HepG2 (cell line): ENCODE measurements around the gene SPINK4. TPM values are rescaled to one million over a fixed set of nuclear protein-coding genes. Genes with fewer than 3 reads are reported as not detected.
A peak's percentile ranks its signal among the peaks of the same experiment; 100 is the strongest.

Experiments
- ATAC-seq: fragments of 200-7000 bp; cut with Tn5 transposase; 3 replicates; pipeline ENCODE4 v1.9.1; 2020; ENCODE audit warnings: mild to moderate bottlenecking, moderate library complexity
- BruUV-seq: library from RNA; stranded (reverse); fragments of 400-500 nt; replicated peaks from 2 replicates; lab custom pipeline; 2021; lab: Mats Ljungman, UMichigan
- CTCF ChIA-PET: fragments of 300-600 bp; formaldehyde crosslinking; extraction: SDS; loops from one replicate; lab custom pipeline; 2021; ENCODE audit warnings: low total read pairs, inconsistent platforms, low intra/inter-chr PET ratio; lab: Yijun Ruan, JAX
- POLR2A ChIA-PET: fragments of 350-600 bp; sonication (Branson Sonifier 250); formaldehyde crosslinking; loops from one replicate; lab custom pipeline; 2020; ENCODE audit warnings: antibody characterized with exemption, inconsistent platforms; lab: Yijun Ruan, JAX
- DNase-seq: peaks from one replicate; pipeline ENCODE4 v3.0.0-alpha.2; 2015; ENCODE audit warnings: low spot score
- FAIRE-seq: peaks from 3 replicates; lab custom pipeline; 2011; peaks lifted over from hg19 to GRCh38; lab: Jason Lieb, UNC
- H2AFZ ChIP-seq: one replicate; pipeline ENCODE4 v1.6.1; 2011; ENCODE audit warnings: low read length, inconsistent platforms
- H3K27ac ChIP-seq: fragments of 300-600 bp; 3 replicates; pipeline ENCODE4 v1.8.0; 2011; ENCODE audit warnings: mixed run types, mild to moderate bottlenecking, mixed read lengths, low read length, inconsistent platforms; ENCODE audit not compliant: insufficient read depth; ENCODE audit errors: extremely low read length
- H3K27me3 ChIP-seq, 2 experiments: fragments of 200-600 bp in 1 of 2; 2 replicates in 1 of 2; 3 replicates in 1 of 2; pipeline versions ENCODE4 v1.6.0 to v1.8.0; 2011; ENCODE audit warnings: low read length in 2 of 2, mild to moderate bottlenecking in 2 of 2, moderate library complexity in 2 of 2, inconsistent platforms in 1 of 2; ENCODE audit not compliant: insufficient read depth in 2 of 2, control insufficient read depth in 1 of 2
- H3K36me3 ChIP-seq, 2 experiments: fragments of 200-600 bp in 1 of 2; replicated peaks in 1 of 2; 2 replicates in 1 of 2; 3 replicates in 1 of 2; pipeline versions ENCODE4 v1.5.1 to v1.8.0; 2011; ENCODE audit warnings: low read length in 2 of 2, inconsistent platforms in 1 of 2; ENCODE audit not compliant: insufficient read depth in 2 of 2, control insufficient read depth in 1 of 2
- H3K4me1 ChIP-seq: 2 replicates; pipeline ENCODE4 v1.5.1; 2012; ENCODE audit warnings: low read length, inconsistent platforms; ENCODE audit not compliant: insufficient read depth
- H3K4me2 ChIP-seq: 2 replicates; pipeline ENCODE4 v1.6.0; 2011; ENCODE audit warnings: low read depth, low read length, inconsistent platforms
- H3K4me3 ChIP-seq, 3 experiments: fragments of 200-600 bp in 1 of 3; sonication (generic), shearing (Covaris generic) in 1 of 3; replicated peaks in 1 of 3; 2 replicates each; pipeline ENCODE4 v1.5.1; 2011 to 2016; ENCODE audit warnings: low read length in 3 of 3, inconsistent platforms in 2 of 3, low read depth in 2 of 3, mild to moderate bottlenecking in 2 of 3, control low read depth in 1 of 3, mixed read lengths in 1 of 3; ENCODE audit not compliant: insufficient read depth in 1 of 3
- H3K79me2 ChIP-seq: one replicate; pipeline ENCODE4 v1.6.1; 2011; ENCODE audit warnings: low read length, inconsistent platforms; ENCODE audit not compliant: insufficient read depth
- H3K9ac ChIP-seq: 2 replicates; pipeline ENCODE4 v1.6.0; 2011; ENCODE audit warnings: mild to moderate bottlenecking, low read depth, low read length, inconsistent platforms; ENCODE audit not compliant: insufficient read depth
- H3K9me3 ChIP-seq: 2 replicates; pipeline ENCODE4 v1.5.1; 2012; ENCODE audit warnings: mild to moderate bottlenecking, low read length
- H4K20me1 ChIP-seq: 2 replicates; pipeline ENCODE4 v1.6.0; 2011; ENCODE audit warnings: inconsistent platforms, mild to moderate bottlenecking, low read length, moderate library complexity; ENCODE audit not compliant: insufficient read depth
- ARHGAP35 ChIP-seq: sonication (generic); formaldehyde crosslinking; IDR thresholded peaks from 2 replicates; pipeline ENCODE4 v1.9.0; 2022; ENCODE audit warnings: mild to moderate bottlenecking, inconsistent platforms, moderate library complexity, missing genetic modification reagents, borderline replicate concordance
- CEBPG ChIP-seq: IDR thresholded peaks from 2 replicates; pipeline ENCODE4 v1.6.1; 2016
- ZNF121 ChIP-seq: sonication (generic); formaldehyde crosslinking; IDR thresholded peaks from 2 replicates; pipeline ENCODE4 v1.5.0; 2020; ENCODE audit warnings: mild to moderate bottlenecking, missing genetic modification reagents
- ZNF264 ChIP-seq: sonication (generic); formaldehyde crosslinking; IDR thresholded peaks from 2 replicates; pipeline ENCODE4 v1.4.0; 2020; ENCODE audit warnings: missing genetic modification reagents
- ZNF362 ChIP-seq: sonication (generic); formaldehyde crosslinking; IDR thresholded peaks from 2 replicates; pipeline ENCODE4 v1.4.0; 2020; ENCODE audit warnings: missing genetic modification reagents, mild to moderate bottlenecking, borderline replicate concordance
- ZNF770 ChIP-seq: sonication (generic); formaldehyde crosslinking; IDR thresholded peaks from 2 replicates; pipeline ENCODE4 v1.5.0; 2020; ENCODE audit warnings: mild to moderate bottlenecking, missing genetic modification reagents
- WGBS: methylation state at CpG from one replicate; pipeline ENCODE4 v1.1.6; 2017; ENCODE audit warnings: low lambda C conversion rate; 5-methylcytosine and 5-hydroxymethylcytosine counted together
- in situ Hi-C: cut with HindIII; loops from 2 replicates; pipeline ENCODE4 v1.10.0; 2017; ENCODE audit warnings: low pct_unique_long_range_greater_than_20kb; ENCODE audit not compliant: extremely low pct_ligation_motif_present
- intact Hi-C: fragments of 100-400 bp; cut with micrococcal nuclease; formaldehyde crosslinking; loops from one replicate; pipeline ENCODE4 v1.10.0; 2022; ENCODE audit not compliant: unreplicated experiment
- polyA plus RNA-seq, 8 experiments: library from polyadenylated mRNA; depleted of rRNA in 3 of 8; stranded (reverse) in 7 of 8; unstranded in 1 of 8; fragments of >200 nt; fragmentation: Illumina TruSeq in 4 of 8; extraction: Trizol in 4 of 8; gene quantifications; 2 replicates each; pipeline versions ENCODE4 v1.2.1 to v1.2.3, GENCODE V29; 2011 to 2016; ENCODE audit warnings: low read depth in 4 of 8, missing spikeins in 1 of 8, mixed read lengths in 1 of 8; ENCODE audit not compliant: insufficient read depth in 1 of 8
- total RNA-seq, 5 experiments: library from RNA; depleted of rRNA; stranded (reverse); fragments of >200 nt; fragmentation: Illumina TruSeq; extraction: Trizol; gene quantifications; 2 replicates each; pipeline ENCODE4 v1.2.3, GENCODE V29; 2016; ENCODE audit warnings: low read depth in 1 of 5

The SPINK4 gene
- total and polyA plus RNA-seq, 2 of the 13 experiments (the other 11 are each of a cell fraction or from before 2014, with no cell fraction given), result 0.53 to 3.4 TPM

- CTCF ChIA-PET, result no interaction called here
- Histone ChIP-seq H3K4me1 (peaks cover 44% of the 10 kb centered on the region), H4K20me1 (no peaks in the 10 kb centered on the region), H3K9me3 (no peaks in the 10 kb centered on the region), H3K79me2 (no peaks in the 10 kb centered on the region), H3K4me2 (no peak overlapping the region)
- intact Hi-C loops, result no loop called here
- DNase-seq (no peak), FAIRE-seq (no peak)
- POLR2A ChIA-PET, result interaction anchor here (0.6 kb wide), 1 partner anchor 1138 kb away, joined by 3 read pairs; no protein-coding TSS in a partner anchor
- BruUV-seq, result no TSS peak
- TF ChIP-seq ARHGAP35 (CRISPR knock-in tag), result no peak
- peak; percentile 72 for TF ChIP-seq ZNF121
- TF ChIP-seq ZNF770 (CRISPR knock-in tag), result peak; percentile 78
- TF ChIP-seq CEBPG (CRISPR knock-in tag), result 0 out of 2 replicates have a peak, but pooled peaks have one; percentile 15
- no peak for TF ChIP-seq ZNF264
- TF ChIP-seq ZNF362 (CRISPR knock-in tag), result peak; percentile 58; the same call in 1 of the 2 replicates
- TF ChIP-seq, all 625 proteins: peak for 4
- no peak overlapping the region for H3K4me3 ChIP-seq
- no peaks in the 10 kb centered on the region for H3K36me3 ChIP-seq
- no peaks in the 10 kb centered on the region for H3K27me3 ChIP-seq
- no peak overlapping the region for H2AFZ ChIP-seq
- WGBS, result 60% methylated on average over 6 of the region's 6 CpGs
- no peak for ATAC-seq
- no peak overlapping the region for H3K27ac ChIP-seq
- in situ Hi-C loops, result no loop called here
- no peak overlapping the region for H3K9ac ChIP-seq
Measured at GRCh38 chr9:33242609-33243134, 2.7 kb downstream of the SPINK4 start.
